Hematopoietic multipotent progenitor cell (in vitro differentiated cells): ENCODE measurements around the gene GYS1. TPM values are rescaled to one million over a fixed set of nuclear protein-coding genes. Genes with fewer than 3 reads are reported as not detected.

Source experiments
- DNase-seq, 3 donors: peaks; one replicate each; pipeline ENCODE4 v3.0.0-alpha.2; 2011 to 2015; ENCODE audit warnings: low read depth in 2 of 3, low spot score in 2 of 3
- small RNA-seq: library from RNA; depleted of rRNA; stranded (forward); fragments of <200 nt; gene quantifications from one replicate; pipeline ENCODE3, GENCODE V24; 2012
- total RNA-seq: library from RNA; depleted of rRNA; stranded (reverse); fragments of >200 nt; gene quantifications from one replicate; pipeline ENCODE4 v1.2.3, GENCODE V29; 2012

The GYS1 gene
- total RNA-seq, 1 donor: 42.8 TPM

- DNase-seq: peak in 2 of 3 donors; percentile 22 to 33
Observed at GRCh38 chr19:48918801-48919247, 74.3 kb downstream of the GYS1 start.

Small RNAs within 50 kb of the gene (small RNA-seq; reads per million reads assigned to genes)
- gene AC026803.1 (not detected), gene MIR6798 (not detected)

Other genes starting within 250 kb of the GYS1 start
- under 0.01 TPM for gene IZUMO1, start 246.4 kb downstream of the GYS1 start, total RNA-seq
- gene FUT1, start 240.7 kb downstream of the GYS1 start, total RNA-seq: 1.6 TPM
- not detected for gene FGF21, start 237.8 kb downstream of the GYS1 start, total RNA-seq
- 41.7 TPM for gene BCAT2, start 182.3 kb downstream of the GYS1 start, total RNA-seq
- 2.4 TPM for gene HSD17B14, start 156.8 kb downstream of the GYS1 start, total RNA-seq
- gene PLEKHA4, start 124.7 kb downstream of the GYS1 start, total RNA-seq: 10.8 TPM
- gene PPP1R15A, start 120.9 kb downstream of the GYS1 start, total RNA-seq: 156 TPM
- under 0.01 TPM for gene TULP2, start 94.6 kb downstream of the GYS1 start, total RNA-seq
- 235 TPM for gene NUCB1, start 93.0 kb downstream of the GYS1 start, total RNA-seq
- gene DHDH, start 59.6 kb downstream of the GYS1 start, total RNA-seq: under 0.01 TPM
- gene BAX, start 38.4 kb downstream of the GYS1 start, total RNA-seq: 38.0 TPM
- 1,014 TPM for gene FTL, start 28.0 kb downstream of the GYS1 start, total RNA-seq
- gene RUVBL2, start 578 bp upstream of the GYS1 start, total RNA-seq: 318 TPM
- gene LHB, start 23.8 kb upstream of the GYS1 start, total RNA-seq: not detected
- gene CGB3, start 31.0 kb upstream of the GYS1 start, total RNA-seq: not detected
- gene CGB2, start 38.6 kb upstream of the GYS1 start, total RNA-seq: not detected
- gene CGB1, start 43.6 kb upstream of the GYS1 start, total RNA-seq: not detected
- not detected for gene CGB5, start 50.5 kb upstream of the GYS1 start, total RNA-seq
- gene CGB8, start 55.8 kb upstream of the GYS1 start, total RNA-seq: not detected
- gene CGB7, start 64.4 kb upstream of the GYS1 start, total RNA-seq: not detected
- not detected for gene NTF4, start 71.5 kb upstream of the GYS1 start, total RNA-seq
- gene KCNA7, start 79.4 kb upstream of the GYS1 start, total RNA-seq: not detected
- 243 TPM for gene SNRNP70, start 92.1 kb upstream of the GYS1 start, total RNA-seq
- gene LIN7B, start 121.1 kb upstream of the GYS1 start, total RNA-seq: 2.7 TPM
- 7.0 TPM for gene C19orf73, start 125.8 kb upstream of the GYS1 start, total RNA-seq
- 3.5 TPM for gene PPFIA3, start 126.2 kb upstream of the GYS1 start, total RNA-seq
- gene HRC, start 162.1 kb upstream of the GYS1 start, total RNA-seq: not detected
- gene TRPM4, start 164.5 kb upstream of the GYS1 start, total RNA-seq: 2.2 TPM